Measurements from ENCODE around the gene RAD23B.

- TF ChIP-seq CTCF (IDR thresholded peaks at IDR 0.05; ENCODE audit: low read depth, low read length), result no peak
- no peak for TF ChIP-seq EZH2phosphoT487 (IDR thresholded peaks at IDR 0.05; ENCODE audit: low read depth)
These were observed 7.5 kb downstream of the RAD23B start for GRCh38 chr9:107290619-107291018.
